H1 (cell line): ENCODE results near the gene ARL9. TPM values are rescaled to one million over a fixed set of nuclear protein-coding genes. Genes with fewer than 3 reads are reported as not detected.

Source experiments
- CBX5 ChIP-seq: fragments of 300-800, 300-1000 bp; sonication (generic); IDR thresholded peaks from 2 replicates; pipeline ENCODE4 v1.7.1; 2016; ENCODE audit warnings: antibody characterized with exemption, low read length, low read depth
- CHD7 ChIP-seq: fragments of 300-600 bp; sonication (generic); IDR thresholded peaks from 2 replicates; pipeline ENCODE4 v1.7.1; 2012; ENCODE audit warnings: low read length, moderate library complexity, mild to moderate bottlenecking, inconsistent platforms; ENCODE audit not compliant: insufficient replicate concordance
- EZH2 ChIP-seq: fragments of 200-600 bp; sonication (generic); IDR thresholded peaks from 2 replicates; pipeline ENCODE4 v1.7.1; 2012; ENCODE audit warnings: low read depth, mild to moderate bottlenecking, moderate library complexity, low read length, inconsistent platforms; ENCODE audit not compliant: severe bottlenecking
- MAFK ChIP-seq: IDR thresholded peaks from 2 replicates; pipeline ENCODE4 v1.6.1; 2012; ENCODE audit warnings: low read depth, mild to moderate bottlenecking, improper control_type of control experiment, low read length
- SIRT6 ChIP-seq: IDR thresholded peaks from one replicate; pipeline ENCODE4 v1.7.1; 2012; ENCODE audit warnings: low read length, inconsistent platforms
- SP4 ChIP-seq: IDR thresholded peaks from 2 replicates; pipeline ENCODE4 v1.6.1; 2012; ENCODE audit warnings: low read length, inconsistent platforms
- polyA plus RNA-seq, 7 experiments: library from polyadenylated mRNA; depleted of rRNA in 3 of 7; stranded (reverse) in 5 of 7; unstranded in 2 of 7; fragments of >200 nt in 5 of 7; fragments of 200-250 nt in 2 of 7; gene quantifications; 1 replicate in 5 of 7; 2 replicates in 1 of 7; 4 replicates in 1 of 7; pipeline versions ENCODE4 v1.2.1 to v1.2.3, GENCODE V29; 2011 to 2013; ENCODE audit warnings: missing spikeins in 2 of 7, mixed read lengths in 2 of 7
- total RNA-seq: library from RNA; stranded (reverse); fragmentation: NEBNext Ultra II Directional; extraction: Animal tissue kit (Norgen Biotek cat#: 25700); gene quantifications from 2 replicates; pipeline ENCODE4 v1.2.1, GENCODE V29; 2021

Gene ARL9
- total and polyA plus RNA-seq, 2 of the 8 experiments (the other 6 are each of a cell fraction or from before 2014, with no cell fraction given) = 0.60 to 0.76 TPM

- TF ChIP-seq CHD7 (no peak), MAFK (no peak), SIRT6 (no peak), EZH2 (no peak), SP4 (no peak), CBX5 (no peak)
These were observed 31.6 kb downstream of the ARL9 start (continued) for GRCh38 chr4:56537147-56537546.
